ENCODE data around the gene ATAD3B.
"Not testable (repeated sequence)": the region's sequence is repeated elsewhere in the genome, so short reads cannot be mapped to it uniquely, and the experiment has no call there.

Gene ATAD3B

GRCh38 chr1:1491601-1492000 is 20.0 kb downstream of the ATAD3B start:
- Histone ChIP-seq H3K79me2 (ENCODE audit: insufficient read depth, low read length) (no peaks in the 10 kb centered on the region), H3K27me3 (ENCODE audit: insufficient read depth, low read length) (no peaks in the 10 kb centered on the region), H3K9me3 (ENCODE audit: low read length) (no peaks in the 10 kb centered on the region), H3K4me1 (ENCODE audit: insufficient read depth, low read length, severe bottlenecking) (no peaks in the 10 kb centered on the region), H2AFZ (ENCODE audit: low read length) (no peak overlapping the region), H3K4me2 (ENCODE audit: low read length) (no peak overlapping the region), H4K20me1 (ENCODE audit: insufficient read depth, low read length) (no peaks in the 10 kb centered on the region), H3K4me3 (ENCODE audit: low read depth, low read length, poor library complexity, severe bottlenecking) (no peak overlapping the region), H3K36me3 (ENCODE audit: insufficient read depth, low read length) (peaks cover 80% of the 10 kb centered on the region), H3K9me2 (ENCODE audit: low read depth, low read length) (no peaks in the 10 kb centered on the region), H3K9ac (ENCODE audit: low read length) (no peak overlapping the region), H3K27ac (ENCODE audit: low read depth, low read length, poor library complexity, severe bottlenecking) (no peak overlapping the region), H3F3A (ENCODE audit: insufficient read depth, low read length) (no peaks in the 10 kb centered on the region)
- TF ChIP-seq, protein P1, sequence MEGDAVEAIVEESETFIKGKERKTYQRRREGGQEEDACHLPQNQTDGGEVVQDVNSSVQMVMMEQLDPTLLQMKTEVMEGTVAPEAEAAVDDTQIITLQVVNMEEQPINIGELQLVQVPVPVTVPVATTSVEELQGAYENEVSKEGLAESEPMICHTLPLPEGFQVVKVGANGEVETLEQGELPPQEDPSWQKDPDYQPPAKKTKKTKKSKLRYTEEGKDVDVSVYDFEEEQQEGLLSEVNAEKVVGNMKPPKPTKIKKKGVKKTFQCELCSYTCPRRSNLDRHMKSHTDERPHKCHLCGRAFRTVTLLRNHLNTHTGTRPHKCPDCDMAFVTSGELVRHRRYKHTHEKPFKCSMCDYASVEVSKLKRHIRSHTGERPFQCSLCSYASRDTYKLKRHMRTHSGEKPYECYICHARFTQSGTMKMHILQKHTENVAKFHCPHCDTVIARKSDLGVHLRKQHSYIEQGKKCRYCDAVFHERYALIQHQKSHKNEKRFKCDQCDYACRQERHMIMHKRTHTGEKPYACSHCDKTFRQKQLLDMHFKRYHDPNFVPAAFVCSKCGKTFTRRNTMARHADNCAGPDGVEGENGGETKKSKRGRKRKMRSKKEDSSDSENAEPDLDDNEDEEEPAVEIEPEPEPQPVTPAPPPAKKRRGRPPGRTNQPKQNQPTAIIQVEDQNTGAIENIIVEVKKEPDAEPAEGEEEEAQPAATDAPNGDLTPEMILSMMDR (IDR thresholded peaks at IDR 0.05; ENCODE audit: low read length): no peak
- TF ChIP-seq EZH2 (IDR thresholded peaks at IDR 0.05; ENCODE audit: borderline replicate concordance, low read length): no peak

GRCh38 chr1:1494311-1494710 is 22.7 kb downstream of the ATAD3B start:
- H3K27me3 ChIP-seq (ENCODE audit: insufficient read depth, low read length); H3K27ac ChIP-seq (ENCODE audit: low read depth, low read length, poor library complexity, severe bottlenecking); H2AFZ ChIP-seq (ENCODE audit: low read length); H3K79me2 ChIP-seq (ENCODE audit: insufficient read depth, low read length); H3K9ac ChIP-seq (ENCODE audit: low read length); H3K4me3 ChIP-seq (ENCODE audit: low read depth, low read length, poor library complexity, severe bottlenecking); H3K4me1 ChIP-seq (ENCODE audit: insufficient read depth, low read length, severe bottlenecking); H4K20me1 ChIP-seq (ENCODE audit: insufficient read depth, low read length); H3K4me2 ChIP-seq (ENCODE audit: low read length); H3K9me3 ChIP-seq (ENCODE audit: low read length); H3K9me2 ChIP-seq (ENCODE audit: low read depth, low read length); H3F3A ChIP-seq (ENCODE audit: insufficient read depth, low read length): not testable (repeated sequence)
- peaks cover 59% of the 10 kb centered on the region for H3K36me3 ChIP-seq (ENCODE audit: insufficient read depth, low read length)

DNA sequence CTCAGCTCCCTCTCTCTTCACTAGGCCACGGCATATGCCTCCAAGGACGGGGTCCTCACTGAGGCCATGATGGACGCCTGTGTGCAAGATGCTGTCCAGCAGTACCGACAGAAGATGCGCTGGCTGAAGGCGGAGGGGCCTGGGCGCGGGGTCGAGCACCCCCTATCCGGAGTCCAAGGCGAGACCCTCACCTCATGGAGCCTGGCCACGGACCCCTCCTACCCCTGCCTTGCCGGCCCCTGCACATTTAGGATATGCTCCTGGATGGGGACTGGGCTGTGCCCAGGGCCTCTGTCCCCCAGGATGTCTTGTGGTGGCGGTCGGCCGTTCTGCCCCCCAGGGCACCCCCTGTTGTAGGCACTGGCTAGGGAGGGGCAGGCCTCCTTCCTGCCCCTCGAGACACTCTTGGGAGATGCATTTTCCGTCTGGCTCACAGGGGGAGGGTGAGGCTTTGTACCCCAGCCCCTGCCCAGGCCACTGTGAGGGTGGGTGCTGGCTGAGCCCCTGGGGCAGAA is 24.0 kb downstream of the ATAD3B start:
- not testable (repeated sequence) for H3K9me3 ChIP-seq (ENCODE audit: low read length); H3K4me3 ChIP-seq (ENCODE audit: low read depth, low read length, poor library complexity, severe bottlenecking); H4K20me1 ChIP-seq (ENCODE audit: insufficient read depth, low read length); H3K9me2 ChIP-seq (ENCODE audit: low read depth, low read length); H3K79me2 ChIP-seq (ENCODE audit: insufficient read depth, low read length); H3K4me1 ChIP-seq (ENCODE audit: insufficient read depth, low read length, severe bottlenecking); H3K4me2 ChIP-seq (ENCODE audit: low read length); H3K9ac ChIP-seq (ENCODE audit: low read length); H3K27me3 ChIP-seq (ENCODE audit: insufficient read depth, low read length); H3F3A ChIP-seq (ENCODE audit: insufficient read depth, low read length); H3K27ac ChIP-seq (ENCODE audit: low read depth, low read length, poor library complexity, severe bottlenecking); H2AFZ ChIP-seq (ENCODE audit: low read length)
- peaks cover 47% of the 10 kb centered on the region for H3K36me3 ChIP-seq (ENCODE audit: insufficient read depth, low read length)

- not testable (repeated sequence) for H3K9me2 ChIP-seq (ENCODE audit: low read depth, low read length); H3K9me3 ChIP-seq (ENCODE audit: low read length); H2AFZ ChIP-seq (ENCODE audit: low read length); H3K27me3 ChIP-seq (ENCODE audit: insufficient read depth, low read length); H3K36me3 ChIP-seq (ENCODE audit: insufficient read depth, low read length); H3K79me2 ChIP-seq (ENCODE audit: insufficient read depth, low read length); H3K4me1 ChIP-seq (ENCODE audit: insufficient read depth, low read length, severe bottlenecking); H4K20me1 ChIP-seq (ENCODE audit: insufficient read depth, low read length); H3F3A ChIP-seq (ENCODE audit: insufficient read depth, low read length)
- peak overlapping the region; percentile 39; the same call in 1 of the 2 replicates for H3K9ac ChIP-seq (ENCODE audit: low read length)
- H3K4me3 ChIP-seq (ENCODE audit: low read depth, low read length, poor library complexity, severe bottlenecking): peak overlapping the region; percentile 41
- H3K27ac ChIP-seq (ENCODE audit: low read depth, low read length, poor library complexity, severe bottlenecking): peak overlapping the region; percentile 60
- TF ChIP-seq, protein P1 (IDR thresholded peaks at IDR 0.05; ENCODE audit: low read length): peak; percentile 61
- peak overlapping the region; percentile 55 for H3K4me2 ChIP-seq (ENCODE audit: low read length)
These were observed 33.3 kb downstream of the ATAD3B start for GRCh38 chr1:1504777-1505365.

- not testable (repeated sequence) for H3K79me2 ChIP-seq (ENCODE audit: insufficient read depth, low read length); H3K9me2 ChIP-seq (ENCODE audit: low read depth, low read length); H3K27me3 ChIP-seq (ENCODE audit: insufficient read depth, low read length); H2AFZ ChIP-seq (ENCODE audit: low read length); H3F3A ChIP-seq (ENCODE audit: insufficient read depth, low read length); H4K20me1 ChIP-seq (ENCODE audit: insufficient read depth, low read length); H3K36me3 ChIP-seq (ENCODE audit: insufficient read depth, low read length); H3K9me3 ChIP-seq (ENCODE audit: low read length)
- Histone ChIP-seq H3K4me2 (ENCODE audit: low read length) (peak overlapping the region; percentile 55), H3K4me3 (ENCODE audit: low read depth, low read length, poor library complexity, severe bottlenecking) (peak overlapping the region; percentile 41), H3K27ac (ENCODE audit: low read depth, low read length, poor library complexity, severe bottlenecking) (peak overlapping the region; percentile 60), H3K4me1 (ENCODE audit: insufficient read depth, low read length, severe bottlenecking) (peaks cover 11% of the 10 kb centered on the region), H3K9ac (ENCODE audit: low read length) (peak overlapping the region; percentile 39; the same call in 1 of the 2 replicates)
These were observed 33.8 kb downstream of the ATAD3B start for GRCh38 chr1:1505366-1505798.

DNA sequence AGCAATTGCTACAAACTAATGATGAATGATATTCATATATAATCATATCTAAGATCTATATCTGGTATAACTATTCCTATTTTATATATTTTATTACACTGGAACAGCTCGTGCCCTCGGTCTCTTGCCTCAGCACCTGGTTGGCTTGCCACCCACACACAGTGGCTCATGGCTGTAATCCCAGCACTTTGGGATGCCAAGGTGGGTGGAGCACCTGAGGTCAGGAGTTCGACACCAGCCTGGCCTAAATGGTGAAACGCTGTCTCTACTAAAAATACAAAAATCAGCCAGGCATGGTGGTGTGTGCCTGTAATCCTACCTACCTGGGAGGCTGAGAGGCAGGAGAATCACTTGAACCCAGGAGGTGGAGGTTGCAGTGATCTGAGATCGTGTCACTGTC is 34.2 kb downstream of the ATAD3B start:
- H2AFZ ChIP-seq (ENCODE audit: low read length): peak overlapping the region; percentile 41; the same call in 1 of the 2 replicates
- peaks cover 15% of the 10 kb centered on the region for H3K4me1 ChIP-seq (ENCODE audit: insufficient read depth, low read length, severe bottlenecking)
- H3K27me3 ChIP-seq (ENCODE audit: insufficient read depth, low read length); H3K79me2 ChIP-seq (ENCODE audit: insufficient read depth, low read length); H3F3A ChIP-seq (ENCODE audit: insufficient read depth, low read length); H3K9me2 ChIP-seq (ENCODE audit: low read depth, low read length); H3K9me3 ChIP-seq (ENCODE audit: low read length); H4K20me1 ChIP-seq (ENCODE audit: insufficient read depth, low read length); H3K36me3 ChIP-seq (ENCODE audit: insufficient read depth, low read length): not testable (repeated sequence)
- H3K4me2 ChIP-seq (ENCODE audit: low read length): peak overlapping the region; percentile 55
- peak overlapping the region; percentile 60 for H3K27ac ChIP-seq (ENCODE audit: low read depth, low read length, poor library complexity, severe bottlenecking)
- H3K9ac ChIP-seq (ENCODE audit: low read length): peak overlapping the region; percentile 53; the same call in 1 of the 2 replicates
- peak overlapping the region; percentile 41 for H3K4me3 ChIP-seq (ENCODE audit: low read depth, low read length, poor library complexity, severe bottlenecking)

Data from OCI-LY1 (cell line).